K562 (cell line): ENCODE results near the gene PRKAR2B. TPM values are rescaled to one million over a fixed set of nuclear protein-coding genes. Genes with fewer than 3 reads are reported as not detected.

Experiments used
- ARID3B ChIP-seq: fragments of 250-450 bp; sonication (Bioruptor Pico); IDR thresholded peaks from 2 replicates; pipeline ENCODE4 v1.4.0; 2020; ENCODE audit warnings: borderline replicate concordance
- GTF3C2 ChIP-seq: IDR thresholded peaks from 3 replicates; pipeline ENCODE4 v1.6.1; 2011; ENCODE audit warnings: borderline replicate concordance, mild to moderate bottlenecking, moderate library complexity; ENCODE audit not compliant: insufficient read length; ENCODE audit errors: extremely low read depth
- HDAC3 ChIP-seq: fragments of 450-650 bp; IDR thresholded peaks from 2 replicates; pipeline ENCODE4 v1.6.1; 2018; ENCODE audit warnings: borderline replicate concordance, mild to moderate bottlenecking, moderate library complexity; ENCODE audit not compliant: partially characterized antibody
- PATZ1 ChIP-seq: fragments of 250-450 bp; sonication (Bioruptor Pico); IDR thresholded peaks from 2 replicates; pipeline ENCODE4 v1.5.0; 2020; ENCODE audit warnings: mild to moderate bottlenecking, borderline replicate concordance
- PYGO2 ChIP-seq: fragments of 450-650 bp; IDR thresholded peaks from 2 replicates; pipeline ENCODE4 v1.6.1; 2016; ENCODE audit warnings: mild to moderate bottlenecking, missing genetic modification characterization, moderate library complexity, missing compliant biosample characterization
- TARDBP ChIP-seq: fragments of 450-650 bp; IDR thresholded peaks from 2 replicates; pipeline ENCODE4 v1.6.1; 2016
- ZNF124 ChIP-seq: sonication (generic); formaldehyde crosslinking; IDR thresholded peaks from 2 replicates; pipeline ENCODE4 v1.8.1; 2022; ENCODE audit warnings: missing genetic modification reagents
- ZNF318 ChIP-seq, 2 experiments: fragments of 450-650 bp; IDR thresholded peaks; 2 replicates each; pipeline ENCODE4 v1.6.1; 2016; ENCODE audit warnings: mild to moderate bottlenecking in 2 of 2, borderline replicate concordance in 1 of 2, low read depth in 1 of 2, moderate library complexity in 1 of 2
- ZNF431 ChIP-seq: sonication (generic); formaldehyde crosslinking; IDR thresholded peaks from 2 replicates; pipeline ENCODE4 v1.8.0; 2022; ENCODE audit warnings: mild to moderate bottlenecking, missing genetic modification reagents
- polyA plus RNA-seq, 8 experiments: library from polyadenylated mRNA; depleted of rRNA in 4 of 8; stranded (reverse) in 5 of 8; unstranded in 3 of 8; fragments of >200 nt; fragmentation: Nextera tagmentation in 2 of 8; fragmentation: Illumina TruSeq in 1 of 8; extraction: Ambion mirVana in 2 of 8; extraction: Trizol in 1 of 8; gene quantifications; 2 replicates each; pipeline versions ENCODE4 v1.2.1 to v1.2.3, GENCODE V29; 2011 to 2014; ENCODE audit warnings: inconsistent platforms in 1 of 8, missing spikeins in 1 of 8
- total RNA-seq, 7 experiments: library from RNA; depleted of rRNA in 6 of 7; stranded (reverse); fragments of >200 nt in 6 of 7; fragmentation: Illumina TruSeq in 2 of 7; extraction: Trizol in 2 of 7; gene quantifications; 2 replicates each; pipeline versions ENCODE4 v1.2.1 to v1.2.3, GENCODE V29; 2011 to 2021; ENCODE audit warnings: low replicate concordance in 1 of 7

Gene PRKAR2B
- total and polyA plus RNA-seq, 9 of the 15 experiments (the other 6 are each of a cell fraction or from before 2014, with no cell fraction given), result 59.0 to 173 (median 129) TPM

- TF ChIP-seq GTF3C2 (no peak), PATZ1 (CRISPR knock-in tag) (no peak), PYGO2 (no peak), HDAC3 (no peak), ARID3B (CRISPR knock-in tag) (peak; percentile 91; the same call in 1 of the 2 replicates), ZNF318 (IDR thresholded peaks at IDR 0.05; ENCODE audit: borderline replicate concordance in 1 of 2, low read depth in 1 of 2) (no peak), ZNF124 (CRISPR knock-in tag) (no peak), ZNF431 (CRISPR knock-in tag) (no peak; the same call in 1 of the 2 replicates), TARDBP (no peak; the same call in 1 of the 2 replicates)
Measured at GRCh38 chr7:107044347-107045194, at the start of gene PRKAR2B (continued).
